GM19397 (cell line): ENCODE results near the gene POU4F1.
A peak's percentile ranks its signal among the peaks of the same experiment; 100 is the strongest.

Experiments
- ATAC-seq: cut with Tn5 transposase; IDR thresholded peaks from one replicate; pipeline ENCODE4 v1.9.1; 2021; ENCODE audit warnings: mild to moderate bottlenecking, moderate library complexity; ENCODE audit not compliant: unreplicated experiment

Gene POU4F1

DNA sequence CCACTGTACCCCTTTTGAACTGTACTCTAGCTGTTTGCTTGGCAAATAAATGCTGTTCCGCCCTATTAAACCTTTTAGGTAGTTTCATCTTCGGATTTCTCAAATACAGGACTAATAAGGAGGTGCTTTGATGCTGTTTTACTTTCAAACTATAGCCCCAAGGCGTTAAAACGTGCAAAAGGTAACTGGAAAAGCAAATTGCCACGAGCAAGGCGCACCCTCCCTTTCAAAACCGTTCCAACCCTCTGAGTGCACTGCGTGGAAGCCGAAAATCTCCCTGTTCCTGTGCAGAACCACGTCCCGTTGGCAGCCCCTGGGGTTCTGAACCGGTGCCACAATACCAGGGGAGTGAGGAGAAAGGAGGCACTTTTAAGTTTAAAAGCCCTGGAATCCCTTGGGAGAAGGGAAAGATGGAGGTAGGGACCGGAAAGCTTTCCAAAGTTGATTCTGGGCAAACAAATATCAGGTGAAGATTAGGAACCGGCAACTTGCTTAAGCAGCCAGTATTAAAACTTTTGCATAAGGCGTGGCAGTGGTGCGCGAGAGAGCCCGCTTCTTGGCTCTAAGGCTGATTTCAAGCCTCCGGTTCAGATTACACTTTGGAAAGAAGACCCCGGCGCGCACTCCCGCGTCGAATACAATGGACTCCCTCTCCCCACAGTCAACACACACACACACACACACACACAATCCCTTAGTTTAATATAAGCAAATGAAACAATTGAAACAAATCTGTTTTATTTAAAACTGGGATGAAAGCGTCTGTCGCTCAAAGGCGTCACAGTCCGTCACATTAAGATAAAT, 9.5 kb downstream of the POU4F1 start:
- no peak for ATAC-seq

DNA sequence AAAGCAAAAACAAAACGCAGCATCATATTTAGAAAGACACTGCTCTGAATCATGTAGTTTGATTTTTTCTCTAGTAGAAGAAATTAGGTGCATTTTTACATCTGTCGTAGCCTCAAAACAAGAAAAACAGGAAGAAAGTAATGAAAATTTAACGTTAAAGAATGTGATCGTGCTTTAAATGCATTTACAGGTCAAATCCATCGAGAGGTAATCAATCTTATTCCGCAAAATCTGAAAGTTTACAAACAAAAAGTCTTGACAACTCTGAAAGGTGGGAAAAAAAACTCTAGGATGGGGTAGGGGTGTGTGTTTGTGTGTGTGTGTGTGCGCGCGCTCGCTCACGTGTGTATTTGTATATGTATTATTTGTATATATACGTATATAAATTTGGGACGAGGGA, 10.2 kb downstream of the POU4F1 start:
- ATAC-seq = no peak

DNA sequence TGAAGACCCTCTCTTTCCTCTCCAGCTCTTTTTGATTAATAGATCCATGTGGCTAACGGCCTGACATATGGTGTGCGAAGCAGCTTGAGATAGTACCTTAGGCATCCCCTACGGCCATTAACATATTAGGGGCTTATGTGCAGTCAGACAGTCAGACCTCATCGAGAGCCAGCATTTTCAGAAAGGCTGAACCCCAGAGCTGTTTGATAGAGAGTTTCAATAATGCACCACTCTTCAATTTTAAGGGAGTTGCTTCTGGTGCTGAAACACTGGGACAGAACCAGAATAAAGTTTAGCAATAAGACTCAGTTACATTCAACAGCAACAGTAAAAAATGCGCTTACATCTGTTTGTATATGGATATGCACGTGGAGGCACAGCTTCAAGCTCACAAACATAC, 10.8 kb downstream of the POU4F1 start:
- ATAC-seq = no peak

DNA sequence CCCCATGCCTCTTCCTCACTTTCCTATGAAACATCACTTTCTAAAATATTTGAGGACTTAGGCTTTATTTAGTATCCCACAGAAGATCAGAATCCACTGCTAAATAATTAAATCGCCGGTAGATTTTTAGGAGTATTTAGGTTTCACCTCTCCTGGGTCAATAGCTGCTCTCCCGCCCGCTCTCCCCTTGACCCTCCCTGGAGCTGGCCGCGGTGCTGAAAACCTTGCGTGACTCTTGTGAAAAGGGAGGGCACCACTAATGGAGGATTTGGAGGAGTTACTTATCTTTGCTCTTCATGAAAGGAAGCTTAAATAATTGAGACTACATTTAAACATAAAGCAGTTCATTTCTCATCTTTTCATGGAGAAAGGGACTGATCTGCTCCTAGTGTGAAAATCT, 14.1 kb downstream of the POU4F1 start:
- no peak for ATAC-seq

DNA sequence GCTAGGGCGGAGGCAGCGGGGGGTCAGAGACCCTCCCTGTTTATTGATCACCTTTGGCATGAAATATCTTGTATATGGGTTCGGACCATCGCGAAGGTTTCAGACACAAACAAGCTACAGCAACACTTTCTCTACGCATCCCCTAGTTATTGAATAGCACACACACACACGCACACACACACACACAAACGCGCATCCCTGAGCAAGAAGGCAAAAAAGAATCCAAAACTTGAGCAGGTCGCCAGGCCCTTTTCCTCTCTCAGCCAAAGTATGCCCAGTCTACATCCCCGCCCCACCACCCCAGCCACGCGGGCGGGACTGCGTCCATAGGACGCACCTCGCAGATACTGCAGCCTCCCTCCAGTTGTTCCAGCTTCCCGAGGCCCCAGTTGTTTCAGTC, 16.0 kb downstream of the POU4F1 start:
- ATAC-seq = no peak

DNA sequence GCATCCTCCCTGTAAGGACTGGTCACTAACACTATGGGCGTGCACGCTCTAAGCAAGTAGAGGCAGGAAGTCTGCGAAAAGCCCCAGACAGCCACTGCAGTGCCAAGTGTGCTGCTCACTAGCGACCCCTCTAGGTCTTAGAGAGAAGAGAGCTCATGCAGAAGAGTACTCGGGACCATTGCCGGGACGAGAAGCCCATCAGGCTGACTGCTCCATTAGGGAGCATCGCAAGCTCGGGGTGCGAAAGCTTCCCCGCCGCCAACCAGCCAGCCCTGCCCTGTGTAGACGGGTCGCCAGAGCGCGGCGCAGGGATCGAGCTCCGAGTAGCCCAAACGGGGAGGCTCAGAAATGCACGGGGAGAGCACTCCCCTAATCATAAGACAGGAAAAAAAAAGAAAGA, 16.6 kb downstream of the POU4F1 start:
- ATAC-seq = peak; percentile 50

DNA sequence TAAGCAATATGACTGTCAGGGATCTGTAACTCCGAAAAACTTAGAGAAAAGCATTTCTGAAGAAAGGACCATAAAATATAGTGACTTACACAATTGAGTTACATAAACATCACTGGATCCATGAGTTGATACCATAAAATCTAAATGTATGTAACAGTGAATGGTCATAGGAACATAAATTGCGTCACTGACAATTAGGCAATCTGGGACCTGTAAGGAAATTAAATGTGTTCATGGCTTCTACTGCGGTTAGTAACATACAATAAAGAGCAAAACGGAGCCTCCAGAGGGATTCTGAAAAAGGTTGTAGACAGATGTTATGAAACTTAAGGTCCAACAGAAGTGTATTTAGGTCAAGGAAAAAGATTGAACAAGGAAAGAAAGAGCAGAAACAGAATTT, 27.1 kb downstream of the POU4F1 start:
- ATAC-seq = no peak

DNA sequence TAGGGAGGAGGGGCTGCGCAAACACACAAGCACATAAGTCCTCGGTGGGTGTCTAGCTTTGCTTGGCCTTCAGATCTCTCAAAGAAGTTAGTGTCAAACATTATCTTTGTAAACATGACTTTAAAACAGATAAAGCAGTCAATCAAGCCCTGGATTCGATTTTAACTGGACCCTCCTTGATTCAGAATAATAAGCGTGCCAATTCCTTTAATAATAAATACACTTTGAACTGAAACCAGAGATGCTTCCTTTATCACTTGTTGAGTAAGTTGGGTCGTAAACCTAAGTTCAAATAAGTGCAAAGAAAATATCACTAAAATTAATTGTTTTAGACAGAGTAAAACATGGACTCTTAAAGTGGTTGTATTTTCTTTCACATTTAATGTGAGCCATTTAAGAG, 30.9 kb downstream of the POU4F1 start:
- ATAC-seq = no peak

DNA sequence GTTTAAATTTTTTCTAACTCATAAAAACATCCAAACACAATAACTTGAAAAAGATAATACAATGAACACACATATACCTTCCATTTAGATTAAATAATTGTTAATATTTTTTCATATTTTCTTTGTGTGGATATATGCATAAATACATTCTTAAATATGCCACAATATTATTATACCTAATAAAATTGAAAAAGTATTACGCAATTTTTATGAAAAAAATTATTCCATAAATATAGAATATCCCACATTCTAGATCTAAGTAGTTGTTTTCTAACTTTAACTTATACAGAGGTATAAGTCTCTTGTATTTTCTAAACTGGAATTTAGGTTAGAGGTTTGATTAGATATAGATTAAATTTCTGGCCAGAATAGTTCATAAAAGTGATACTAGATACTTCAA, 34.3 kb downstream of the POU4F1 start:
- ATAC-seq = no peak

DNA sequence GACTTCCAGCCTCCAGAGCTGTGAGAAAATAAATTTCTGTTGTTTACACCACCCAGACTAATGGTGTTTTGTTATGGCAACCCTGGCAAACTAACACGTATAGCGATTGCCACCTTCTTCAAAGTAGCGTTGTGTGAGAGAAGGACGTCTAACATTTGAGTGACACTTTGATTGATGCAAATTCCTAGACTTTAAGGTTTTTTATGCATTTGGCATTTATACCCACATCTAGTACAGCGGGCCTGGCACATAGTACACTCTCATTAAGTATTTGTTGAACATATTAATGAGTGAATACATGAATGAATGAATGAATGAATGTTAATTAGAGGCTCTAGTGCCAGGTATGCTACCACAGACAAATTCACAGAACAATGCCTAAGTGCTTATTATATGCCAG, 36.7 kb downstream of the POU4F1 start:
- no peak for ATAC-seq

DNA sequence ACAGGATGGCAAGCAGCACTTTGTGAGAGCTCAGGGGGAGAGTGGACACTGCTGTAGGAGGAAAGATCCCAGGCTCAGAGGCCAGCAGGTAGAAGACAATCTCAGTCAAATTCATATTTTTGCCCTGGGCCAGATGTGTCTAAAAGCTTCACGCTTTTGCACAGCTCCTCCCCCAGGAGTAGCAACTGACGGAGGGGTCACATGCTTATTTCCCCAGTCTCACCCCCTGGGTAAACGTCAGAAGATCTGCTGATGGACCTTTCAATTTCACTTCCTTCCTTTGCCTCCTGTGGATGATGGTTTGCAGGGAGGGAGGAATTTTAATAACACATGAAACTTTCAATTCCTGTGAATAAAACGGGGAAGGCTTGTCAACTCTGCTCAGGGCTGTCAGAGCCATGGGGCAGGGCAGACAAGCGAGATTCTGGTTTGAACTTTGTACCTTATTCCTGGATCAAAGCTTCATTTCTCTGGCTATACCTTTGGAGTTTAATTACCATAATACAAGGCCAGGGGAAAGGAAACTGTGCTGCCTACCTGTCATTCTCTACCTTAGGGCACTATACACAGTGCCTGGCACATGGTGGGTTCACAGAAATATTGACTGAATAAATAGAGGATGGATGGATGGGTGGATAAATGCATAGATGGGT, 41.0 kb downstream of the POU4F1 start:
- ATAC-seq = no peak
